IPS DF 6.9 (cell line): ENCODE data around the gene RAB29.
"Not testable (repeated sequence)": the region's sequence is repeated elsewhere in the genome, so short reads cannot be mapped to it uniquely, and the experiment has no call there.

Source experiments
- DNase-seq: peaks from one replicate; pipeline ENCODE4 v3.0.0-alpha.2; 2013; ENCODE audit warnings: low read depth, low spot score
- H3K27ac ChIP-seq: one replicate; pipeline ENCODE4 v1.5.1; 2013; ENCODE audit warnings: low read length, control low read depth
- H3K27me3 ChIP-seq: 2 replicates; pipeline ENCODE4 v1.6.1; 2013; ENCODE audit warnings: mild to moderate bottlenecking, low read length; ENCODE audit not compliant: control insufficient read depth, insufficient read depth
- H3K36me3 ChIP-seq: 2 replicates; pipeline ENCODE4 v1.6.1; 2013; ENCODE audit warnings: low read length; ENCODE audit not compliant: control insufficient read depth, insufficient read depth
- H3K4me1 ChIP-seq: 2 replicates; pipeline ENCODE4 v1.6.1; 2013; ENCODE audit warnings: low read length; ENCODE audit not compliant: control insufficient read depth, insufficient read depth
- H3K4me3 ChIP-seq: 2 replicates; pipeline ENCODE4 v1.5.1; 2013; ENCODE audit warnings: mild to moderate bottlenecking, low read length
- H3K9me3 ChIP-seq: 2 replicates; pipeline ENCODE4 v1.6.1; 2013; ENCODE audit warnings: low read length, inconsistent platforms; ENCODE audit not compliant: control insufficient read depth, insufficient read depth
- WGBS: extraction: QIAGEN DNeasy Blood & Tissue Kit; methylation state at CpG from one replicate; pipeline ENCODE4 v1.1.7; 2013; ENCODE audit warnings: mixed read lengths, missing lambda C conversion rate; ENCODE audit not compliant: insufficient read length, insufficient coverage; 5-methylcytosine and 5-hydroxymethylcytosine counted together

Gene RAB29

GRCh38 chr1:205726619-205727125 is 48.6 kb downstream of the RAB29 start:
- no peak overlapping the region for H3K27ac ChIP-seq
- H3K36me3 ChIP-seq = peaks cover 2% of the 10 kb centered on the region; the same call in 1 of the 2 replicates
- DNase-seq = no peak
- no CpG with 5 or more reads among the region's 4 CpGs for WGBS
- H3K27me3 ChIP-seq = no peaks in the 10 kb centered on the region
- H3K4me3 ChIP-seq = no peak overlapping the region
- H3K9me3 ChIP-seq = no peaks in the 10 kb centered on the region
- no peaks in the 10 kb centered on the region for H3K4me1 ChIP-seq

- H3K9me3 ChIP-seq = no peaks in the 10 kb centered on the region
- H3K27me3 ChIP-seq = no peaks in the 10 kb centered on the region
- no peak overlapping the region for H3K27ac ChIP-seq
- H3K4me3 ChIP-seq = no peak overlapping the region
- WGBS = no CpG with 5 or more reads among the region's 1 CpG
- H3K36me3 ChIP-seq = peaks cover 2% of the 10 kb centered on the region; the same call in 1 of the 2 replicates
- DNase-seq = no peak
- H3K4me1 ChIP-seq = no peaks in the 10 kb centered on the region
Observed at GRCh38 chr1:205725514-205725913, 49.8 kb downstream of the RAB29 start.

- not testable (repeated sequence) for H3K4me3 ChIP-seq, H3K9me3 ChIP-seq, H3K4me1 ChIP-seq, H3K27me3 ChIP-seq, H3K27ac ChIP-seq, DNase-seq
- peaks cover 12% of the 10 kb centered on the region; the same call in 1 of the 2 replicates for H3K36me3 ChIP-seq
- WGBS = no CpG with 5 or more reads among the region's 2 CpGs
Observed at GRCh38 chr1:205720740-205721139, 54.5 kb downstream of the RAB29 start.

GRCh38 chr1:205719762-205720161 is 55.5 kb downstream of the RAB29 start:
- Histone ChIP-seq H3K36me3 (peaks cover 16% of the 10 kb centered on the region; the same call in 1 of the 2 replicates), H3K27ac (no peak overlapping the region), H3K4me1 (no peaks in the 10 kb centered on the region), H3K4me3 (no peak overlapping the region), H3K27me3 (no peaks in the 10 kb centered on the region), H3K9me3 (no peaks in the 10 kb centered on the region; the same call in 1 of the 2 replicates)
- no peak for DNase-seq

GRCh38 chr1:205719015-205719414 is 56.3 kb downstream of the RAB29 start:
- Histone ChIP-seq H3K27ac (no peak overlapping the region), H3K4me1 (no peaks in the 10 kb centered on the region), H3K27me3 (no peaks in the 10 kb centered on the region), H3K4me3 (no peak overlapping the region), H3K36me3 (peaks cover 16% of the 10 kb centered on the region; the same call in 1 of the 2 replicates), H3K9me3 (no peaks in the 10 kb centered on the region; the same call in 1 of the 2 replicates)
- no CpG with 5 or more reads among the region's 3 CpGs for WGBS
- no peak for DNase-seq
